Mesenteric fat pad (tissue), 1 donor: Measurements from ENCODE around the gene TLE1. TPM values are rescaled to one million over a fixed set of nuclear protein-coding genes. Genes with fewer than 3 reads are reported as not detected.
"Not testable (repeated sequence)": the region's sequence is repeated elsewhere in the genome, so short reads cannot be mapped to it uniquely, and the experiment has no call there.

Source experiments
- DNase-seq: peaks from one replicate; pipeline ENCODE4 v3.0.0-alpha.2; 2020; ENCODE audit warnings: low spot score
- total RNA-seq: library from RNA; stranded (reverse); fragmentation: NEBNext Ultra II Directional; extraction: Animal tissue kit (Norgen Biotek cat#: 25700); gene quantifications from one replicate; pipeline ENCODE4 v1.2.1, GENCODE V29; 2021
- donor health status: DM: yes; HTN: yes; CAD: no.

TLE1 gene
- total RNA-seq, 1 donor from 2014 or later = 115 TPM

- no peak for DNase-seq
Measured at GRCh38 chr9:81653240-81653639, 36.1 kb downstream of the TLE1 start.

- no peak for DNase-seq
Measured at GRCh38 chr9:81652058-81652687, 37.2 kb downstream of the TLE1 start.

GRCh38 chr9:81650586-81651515, 38.5 kb downstream of the TLE1 start:
- no peak for DNase-seq

GRCh38 chr9:81649475-81650240, 39.7 kb downstream of the TLE1 start:
- no peak for DNase-seq

- DNase-seq = no peak
Measured at GRCh38 chr9:81648891-81649290, 40.5 kb downstream of the TLE1 start.

- DNase-seq = no peak
Measured at GRCh38 chr9:81646337-81646736, 43.0 kb downstream of the TLE1 start.

GRCh38 chr9:81644513-81644912, 44.8 kb downstream of the TLE1 start:
- DNase-seq = not testable (repeated sequence)

GRCh38 chr9:81637276-81637675, 52.1 kb downstream of the TLE1 start:
- no peak for DNase-seq

GRCh38 chr9:81636255-81636599, 53.1 kb downstream of the TLE1 start:
- DNase-seq = no peak

GRCh38 chr9:81635521-81636254, 53.7 kb downstream of the TLE1 start:
- no peak for DNase-seq

GRCh38 chr9:81634915-81635516, 54.3 kb downstream of the TLE1 start:
- no peak for DNase-seq

GRCh38 chr9:81633952-81634854, 55.1 kb downstream of the TLE1 start:
- no peak for DNase-seq

GRCh38 chr9:81632599-81632998, 56.7 kb downstream of the TLE1 start:
- DNase-seq = no peak

- DNase-seq = no peak
Measured at GRCh38 chr9:81631218-81631745, 58.1 kb downstream of the TLE1 start.

GRCh38 chr9:81629440-81629839, 59.9 kb downstream of the TLE1 start:
- no peak for DNase-seq

GRCh38 chr9:81628897-81629296, 60.5 kb downstream of the TLE1 start:
- DNase-seq = no peak

GRCh38 chr9:81627481-81627880, 61.9 kb downstream of the TLE1 start:
- DNase-seq = no peak

GRCh38 chr9:81626511-81626910, 62.8 kb downstream of the TLE1 start:
- no peak for DNase-seq

GRCh38 chr9:81625969-81626368, 63.4 kb downstream of the TLE1 start:
- DNase-seq = no peak

GRCh38 chr9:81623778-81624177, 65.6 kb downstream of the TLE1 start:
- DNase-seq = no peak
